Right lobe of liver (tissue), 4 donors: Measurements from ENCODE around the gene TPT1.

Experiments used
- CTCF ChIP-seq, 4 donors: fragments of 200-600 bp in 3 of 4; fragments of 450-650 bp in 1 of 4; IDR thresholded peaks; one replicate each; pipeline versions ENCODE4 v1.5.1 to v1.8.0; 2016 to 2022; ENCODE audit warnings: antibody characterized with exemption in 4 of 4, mild to moderate bottlenecking in 2 of 4
- POLR2A ChIP-seq: fragments of 450-650 bp; IDR thresholded peaks from one replicate; pipeline ENCODE4 v1.6.1; 2017; ENCODE audit warnings: antibody characterized with exemption, mild to moderate bottlenecking
- donor health status: DM: no; HTN: no; CAD: no.
- donor health status: DM: no; HTN: no; CAD: no.
- donor health status: DM: no; HTN: yes; CAD: no.

GRCh38 chr13:45289936-45290563, 50.9 kb downstream of the TPT1 start:
- TF ChIP-seq CTCF (IDR thresholded peaks at IDR 0.05) (no peak), POLR2A (no peak)
